Suprapubic skin (tissue), 4 donors: ENCODE results near the gene LCE5A. TPM values are rescaled to one million over a fixed set of nuclear protein-coding genes. Genes with fewer than 3 reads are reported as not detected.
"Not testable (repeated sequence)": the region's sequence is repeated elsewhere in the genome, so short reads cannot be mapped to it uniquely, and the experiment has no call there.

Source experiments
- DNase-seq, 2 donors: peaks; one replicate each; pipeline ENCODE4 v3.0.0-alpha.2; 2019; ENCODE audit warnings: low spot score in 2 of 2
- H3K27ac ChIP-seq: fragments of 200-600 bp; sonication (generic); one replicate; pipeline ENCODE4 v1.5.1; 2019
- H3K27me3 ChIP-seq: fragments of 200-600 bp; sonication (generic); one replicate; pipeline ENCODE4 v1.5.1; 2019
- H3K36me3 ChIP-seq: fragments of 200-600 bp; sonication (generic); one replicate; pipeline ENCODE4 v1.5.1; 2019
- H3K4me1 ChIP-seq: fragments of 200-600 bp; sonication (generic); one replicate; pipeline ENCODE4 v1.5.1; 2019
- H3K4me3 ChIP-seq: fragments of 200-600 bp; sonication (generic); one replicate; pipeline ENCODE4 v1.5.1; 2019; ENCODE audit warnings: mild to moderate bottlenecking
- H3K9me3 ChIP-seq: fragments of 200-600 bp; sonication (generic); one replicate; pipeline ENCODE4 v1.5.1; 2019
- CTCF ChIP-seq, 2 donors: fragments of 200-600 bp in 1 of 2; fragments of 450-650 bp in 1 of 2; sonication (generic) in 1 of 2; IDR thresholded peaks; one replicate each; pipeline ENCODE4 v1.5.1; 2016 to 2019; ENCODE audit warnings: antibody characterized with exemption in 2 of 2, mild to moderate bottlenecking in 1 of 2, moderate library complexity in 1 of 2
- EP300 ChIP-seq: sonication (generic); formaldehyde crosslinking; IDR thresholded peaks from one replicate; pipeline ENCODE4 v1.6.1; 2017; ENCODE audit warnings: antibody characterized with exemption
- POLR2A ChIP-seq, 2 donors: fragments of 450-650 bp; IDR thresholded peaks; one replicate each; pipeline ENCODE4 v1.6.1; 2017; ENCODE audit warnings: antibody characterized with exemption in 2 of 2, mild to moderate bottlenecking in 2 of 2, moderate library complexity in 2 of 2
- POLR2AphosphoS5 ChIP-seq, 3 donors: sonication (generic); formaldehyde crosslinking; IDR thresholded peaks; one replicate each; pipeline ENCODE4 v1.6.1; 2017; ENCODE audit warnings: antibody characterized with exemption in 3 of 3
- WGBS: methylation state at CpG from one replicate; pipeline ENCODE4 v1.1.5; 2018; 5-methylcytosine and 5-hydroxymethylcytosine counted together
- total RNA-seq, 4 donors: library from RNA; depleted of rRNA; stranded (reverse); fragments of >200 nt; gene quantifications; one replicate each; pipeline ENCODE4 v1.1.0, GENCODE V29; 2016

LCE5A gene
- total RNA-seq, 4 donors from 2014 or later: 41.1 to 222 (median 140) TPM

- Histone ChIP-seq H3K9me3 (peaks cover 16% of the 10 kb centered on the region), H3K4me1 (no peaks in the 10 kb centered on the region), H3K4me3 (no peak overlapping the region), H3K27ac (no peak overlapping the region), H3K27me3 (no peaks in the 10 kb centered on the region), H3K36me3 (no peaks in the 10 kb centered on the region)
- WGBS: 53% methylated on average over 10 of the region's 10 CpGs
- DNase-seq: no peak
- TF ChIP-seq EP300 (no peak), POLR2AphosphoS5 (IDR thresholded peaks at IDR 0.05) (no peak), CTCF (IDR thresholded peaks at IDR 0.05) (peak in 1 of 2 donors; percentile 33)
Observed at GRCh38 chr1:152479792-152480595, 30.6 kb upstream of the LCE5A start.

- TF ChIP-seq EP300 (no peak), POLR2AphosphoS5 (IDR thresholded peaks at IDR 0.05) (no peak), CTCF (IDR thresholded peaks at IDR 0.05) (no peak), POLR2A (IDR thresholded peaks at IDR 0.05) (no peak)
- H3K4me3 ChIP-seq: no peak overlapping the region
- no peaks in the 10 kb centered on the region for H3K27me3 ChIP-seq
- 84% methylated on average over 8 of the region's 8 CpGs for WGBS
- no peaks in the 10 kb centered on the region for H3K36me3 ChIP-seq
- H3K9me3 ChIP-seq: peaks cover 2% of the 10 kb centered on the region
- H3K27ac ChIP-seq: no peak overlapping the region
- H3K4me1 ChIP-seq: no peaks in the 10 kb centered on the region
- no peak for DNase-seq
Observed at GRCh38 chr1:152481869-152482664, 28.5 kb upstream of the LCE5A start.

- 92% methylated on average over 3 of the region's 3 CpGs for WGBS
- TF ChIP-seq CTCF (IDR thresholded peaks at IDR 0.05) (no peak), POLR2A (IDR thresholded peaks at IDR 0.05) (no peak), EP300 (no peak), POLR2AphosphoS5 (IDR thresholded peaks at IDR 0.05) (no peak)
- no peaks in the 10 kb centered on the region for H3K4me1 ChIP-seq
- no peak overlapping the region for H3K27ac ChIP-seq
- no peaks in the 10 kb centered on the region for H3K36me3 ChIP-seq
- H3K4me3 ChIP-seq: no peak overlapping the region
- no peak for DNase-seq
- H3K9me3 ChIP-seq: no peaks in the 10 kb centered on the region
- no peaks in the 10 kb centered on the region for H3K27me3 ChIP-seq
Observed at GRCh38 chr1:152486400-152487006, 24.1 kb upstream of the LCE5A start.

- no peak overlapping the region for H3K4me3 ChIP-seq
- no peaks in the 10 kb centered on the region for H3K9me3 ChIP-seq
- no peak for DNase-seq
- no peaks in the 10 kb centered on the region for H3K4me1 ChIP-seq
- TF ChIP-seq EP300: no peak
- no peak for TF ChIP-seq CTCF (IDR thresholded peaks at IDR 0.05)
- no peak for TF ChIP-seq POLR2A (IDR thresholded peaks at IDR 0.05)
- no peak for TF ChIP-seq POLR2AphosphoS5 (IDR thresholded peaks at IDR 0.05)
- H3K36me3 ChIP-seq: no peaks in the 10 kb centered on the region
- 47% methylated on average over 2 of the region's 2 CpGs for WGBS
- H3K27ac ChIP-seq: no peak overlapping the region
- H3K27me3 ChIP-seq: no peaks in the 10 kb centered on the region
Observed at GRCh38 chr1:152487871-152488270, 22.7 kb upstream of the LCE5A start.

GRCh38 chr1:152491537-152491936 lies 19.1 kb upstream of the LCE5A start:
- not testable (repeated sequence) for H3K9me3 ChIP-seq, H3K27me3 ChIP-seq, H3K4me3 ChIP-seq, DNase-seq, H3K27ac ChIP-seq, H3K36me3 ChIP-seq, H3K4me1 ChIP-seq
